Neural cell (in vitro differentiated cells): ENCODE results near the gene SLBP. TPM values are rescaled to one million over a fixed set of nuclear protein-coding genes. Genes with fewer than 3 reads are reported as not detected.

Experiments used
- H2AFZ ChIP-seq: fragments of 200-600, 300-800 bp; sonication (generic), shearing (Covaris generic); 2 replicates; pipeline ENCODE4 v1.6.0; 2014; ENCODE audit warnings: low read depth, mild to moderate bottlenecking, antibody characterized with exemption, low read length, moderate library complexity
- H3F3A ChIP-seq: fragments of 200-600 bp; shearing (Covaris generic); 2 replicates; pipeline ENCODE4 v1.6.1; 2016; ENCODE audit warnings: mild to moderate bottlenecking, moderate library complexity, mixed read lengths, antibody characterized with exemption, low read length; ENCODE audit not compliant: insufficient read depth, poor library complexity, severe bottlenecking
- H3K27ac ChIP-seq: fragments of 200-600, 300-800 bp; sonication (generic), shearing (Covaris generic); 2 replicates; pipeline ENCODE4 v1.5.1; 2014; ENCODE audit warnings: mild to moderate bottlenecking, low read length, moderate library complexity
- H3K27me3 ChIP-seq: fragments of 300-800, 200-600 bp; sonication (generic), shearing (Covaris generic); 2 replicates; pipeline ENCODE4 v1.6.0; 2014; ENCODE audit warnings: mild to moderate bottlenecking, low read depth, low read length, moderate library complexity; ENCODE audit not compliant: insufficient read depth
- H3K36me3 ChIP-seq: fragments of 300-800, 200-600 bp; sonication (generic), shearing (Covaris generic); 2 replicates; pipeline ENCODE4 v1.5.1; 2014; ENCODE audit warnings: mild to moderate bottlenecking, antibody characterized with exemption, low read length, moderate library complexity; ENCODE audit not compliant: insufficient read depth
- H3K4me2 ChIP-seq: fragments of 300-800, 200-600 bp; sonication (generic), shearing (Covaris generic); 2 replicates; pipeline ENCODE4 v1.6.0; 2014; ENCODE audit warnings: mild to moderate bottlenecking, low read length
- H3K4me3 ChIP-seq: fragments of 300-800, 200-600 bp; sonication (generic), shearing (Covaris generic); 2 replicates; pipeline ENCODE4 v1.5.1; 2014; ENCODE audit warnings: mild to moderate bottlenecking, low read length, moderate library complexity
- H3K79me2 ChIP-seq: fragments of 200-600 bp; shearing (Covaris generic); replicated peaks from 2 replicates; pipeline ENCODE4 v1.6.0; 2014; ENCODE audit warnings: mild to moderate bottlenecking, low read length, moderate library complexity; ENCODE audit not compliant: insufficient read depth
- H3K9ac ChIP-seq: fragments of 300-800, 200-600 bp; sonication (generic), shearing (Covaris generic); 2 replicates; pipeline ENCODE4 v1.6.1; 2016; ENCODE audit warnings: mild to moderate bottlenecking, low read length, mixed read lengths
- H3K9me2 ChIP-seq: fragments of 200-600 bp; shearing (Covaris generic); 2 replicates; pipeline ENCODE4 v1.6.1; 2016; ENCODE audit warnings: mild to moderate bottlenecking, low read length, mixed read lengths; ENCODE audit not compliant: insufficient read depth
- H3K9me3 ChIP-seq: fragments of 200-600, 300-800 bp; sonication (generic), shearing (Covaris generic); 2 replicates; pipeline ENCODE4 v1.6.1; 2016; ENCODE audit warnings: mild to moderate bottlenecking, mixed run types, low read length, moderate library complexity, mixed read lengths
- H4K20me1 ChIP-seq: fragments of 200-600 bp; shearing (Covaris generic); 2 replicates; pipeline ENCODE4 v1.6.1; 2016; ENCODE audit warnings: mild to moderate bottlenecking, mixed run types; ENCODE audit not compliant: insufficient read depth
- EP300 ChIP-seq: fragments of 450-650 bp; conservative IDR thresholded peaks from 2 replicates; pipeline ENCODE4 v1.6.1; 2014; ENCODE audit warnings: antibody characterized with exemption, mild to moderate bottlenecking, moderate library complexity; ENCODE audit not compliant: poor library complexity, severe bottlenecking
- EZH2 ChIP-seq: fragments of 200-600, 300-800 bp; shearing (Covaris generic), sonication (generic); IDR thresholded peaks from 2 replicates; pipeline ENCODE4 v1.6.1; 2014; ENCODE audit warnings: antibody characterized with exemption, low read length, borderline replicate concordance, mild to moderate bottlenecking; ENCODE audit not compliant: insufficient read depth, poor library complexity, severe bottlenecking
- MXI1 ChIP-seq: fragments of 450-650 bp; conservative IDR thresholded peaks from 2 replicates; pipeline ENCODE4 v1.6.1; 2014; ENCODE audit warnings: antibody characterized with exemption, mild to moderate bottlenecking; ENCODE audit not compliant: poor library complexity, severe bottlenecking
- POLR2AphosphoS5 ChIP-seq: IDR thresholded peaks from 2 replicates; pipeline ENCODE4 v1.6.1; 2012
- RAD21 ChIP-seq: fragments of 450-650 bp; conservative IDR thresholded peaks from 2 replicates; pipeline ENCODE4 v1.6.1; 2014; ENCODE audit warnings: antibody characterized with exemption, mild to moderate bottlenecking, moderate library complexity
- SMC3 ChIP-seq: fragments of 450-650 bp; conservative IDR thresholded peaks from 2 replicates; pipeline ENCODE4 v1.6.1; 2014; ENCODE audit warnings: antibody characterized with exemption, mild to moderate bottlenecking, moderate library complexity; ENCODE audit not compliant: poor library complexity
- TAF1 ChIP-seq: IDR thresholded peaks from 2 replicates; pipeline ENCODE4 v1.6.1; 2012; ENCODE audit warnings: low read depth
- polyA plus RNA-seq: library from polyadenylated mRNA; depleted of rRNA; stranded (reverse); fragments of >200 nt; gene quantifications from 2 replicates; pipeline ENCODE4 v1.2.3, GENCODE V29; 2014
- TF ChIP-seq, protein P1 (sequence below): IDR thresholded peaks from 2 replicates; pipeline ENCODE4 v1.6.1; 2012; ENCODE audit warnings: borderline replicate concordance
- TF ChIP-seq, protein P2 (sequence below): fragments of 450-650 bp; IDR thresholded peaks from 2 replicates; pipeline ENCODE4 v1.5.1; 2014; ENCODE audit warnings: antibody characterized with exemption, mild to moderate bottlenecking, moderate library complexity; ENCODE audit not compliant: poor library complexity, severe bottlenecking

The SLBP gene
- polyA plus RNA-seq, 1 donor from 2014 or later: 111 TPM

DNA sequence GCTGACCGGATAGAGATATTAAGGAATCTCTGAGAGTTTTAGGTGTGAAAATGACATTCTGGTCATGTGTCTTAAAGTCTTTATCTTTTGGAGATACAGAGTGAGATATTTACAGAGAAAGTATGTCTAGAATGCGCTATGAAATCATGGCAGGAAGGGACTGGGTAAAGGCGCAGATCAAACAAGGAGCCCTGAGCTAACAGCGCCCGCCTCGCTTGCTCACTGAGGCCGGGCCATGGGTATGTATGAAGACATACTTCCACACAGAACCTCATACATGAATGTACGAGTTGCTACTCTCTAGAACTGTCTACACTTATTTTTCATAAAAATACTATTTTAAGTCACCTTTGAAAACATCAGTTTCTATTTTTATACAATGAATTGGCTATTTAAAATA is 48.0 kb downstream of the SLBP start:
- H3K9me3 ChIP-seq: no peaks in the 10 kb centered on the region
- no peaks in the 10 kb centered on the region for H3F3A ChIP-seq
- TF ChIP-seq, protein P1, sequence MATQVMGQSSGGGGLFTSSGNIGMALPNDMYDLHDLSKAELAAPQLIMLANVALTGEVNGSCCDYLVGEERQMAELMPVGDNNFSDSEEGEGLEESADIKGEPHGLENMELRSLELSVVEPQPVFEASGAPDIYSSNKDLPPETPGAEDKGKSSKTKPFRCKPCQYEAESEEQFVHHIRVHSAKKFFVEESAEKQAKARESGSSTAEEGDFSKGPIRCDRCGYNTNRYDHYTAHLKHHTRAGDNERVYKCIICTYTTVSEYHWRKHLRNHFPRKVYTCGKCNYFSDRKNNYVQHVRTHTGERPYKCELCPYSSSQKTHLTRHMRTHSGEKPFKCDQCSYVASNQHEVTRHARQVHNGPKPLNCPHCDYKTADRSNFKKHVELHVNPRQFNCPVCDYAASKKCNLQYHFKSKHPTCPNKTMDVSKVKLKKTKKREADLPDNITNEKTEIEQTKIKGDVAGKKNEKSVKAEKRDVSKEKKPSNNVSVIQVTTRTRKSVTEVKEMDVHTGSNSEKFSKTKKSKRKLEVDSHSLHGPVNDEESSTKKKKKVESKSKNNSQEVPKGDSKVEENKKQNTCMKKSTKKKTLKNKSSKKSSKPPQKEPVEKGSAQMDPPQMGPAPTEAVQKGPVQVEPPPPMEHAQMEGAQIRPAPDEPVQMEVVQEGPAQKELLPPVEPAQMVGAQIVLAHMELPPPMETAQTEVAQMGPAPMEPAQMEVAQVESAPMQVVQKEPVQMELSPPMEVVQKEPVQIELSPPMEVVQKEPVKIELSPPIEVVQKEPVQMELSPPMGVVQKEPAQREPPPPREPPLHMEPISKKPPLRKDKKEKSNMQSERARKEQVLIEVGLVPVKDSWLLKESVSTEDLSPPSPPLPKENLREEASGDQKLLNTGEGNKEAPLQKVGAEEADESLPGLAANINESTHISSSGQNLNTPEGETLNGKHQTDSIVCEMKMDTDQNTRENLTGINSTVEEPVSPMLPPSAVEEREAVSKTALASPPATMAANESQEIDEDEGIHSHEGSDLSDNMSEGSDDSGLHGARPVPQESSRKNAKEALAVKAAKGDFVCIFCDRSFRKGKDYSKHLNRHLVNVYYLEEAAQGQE: no peak
- TF ChIP-seq POLR2AphosphoS5: no peak
- no peak for TF ChIP-seq SMC3
- TF ChIP-seq, protein P2, sequence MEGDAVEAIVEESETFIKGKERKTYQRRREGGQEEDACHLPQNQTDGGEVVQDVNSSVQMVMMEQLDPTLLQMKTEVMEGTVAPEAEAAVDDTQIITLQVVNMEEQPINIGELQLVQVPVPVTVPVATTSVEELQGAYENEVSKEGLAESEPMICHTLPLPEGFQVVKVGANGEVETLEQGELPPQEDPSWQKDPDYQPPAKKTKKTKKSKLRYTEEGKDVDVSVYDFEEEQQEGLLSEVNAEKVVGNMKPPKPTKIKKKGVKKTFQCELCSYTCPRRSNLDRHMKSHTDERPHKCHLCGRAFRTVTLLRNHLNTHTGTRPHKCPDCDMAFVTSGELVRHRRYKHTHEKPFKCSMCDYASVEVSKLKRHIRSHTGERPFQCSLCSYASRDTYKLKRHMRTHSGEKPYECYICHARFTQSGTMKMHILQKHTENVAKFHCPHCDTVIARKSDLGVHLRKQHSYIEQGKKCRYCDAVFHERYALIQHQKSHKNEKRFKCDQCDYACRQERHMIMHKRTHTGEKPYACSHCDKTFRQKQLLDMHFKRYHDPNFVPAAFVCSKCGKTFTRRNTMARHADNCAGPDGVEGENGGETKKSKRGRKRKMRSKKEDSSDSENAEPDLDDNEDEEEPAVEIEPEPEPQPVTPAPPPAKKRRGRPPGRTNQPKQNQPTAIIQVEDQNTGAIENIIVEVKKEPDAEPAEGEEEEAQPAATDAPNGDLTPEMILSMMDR: no peak
- H3K9ac ChIP-seq: no peak overlapping the region
- no peak overlapping the region for H3K4me2 ChIP-seq
- no peaks in the 10 kb centered on the region for H3K36me3 ChIP-seq
- H3K79me2 ChIP-seq: no peaks in the 10 kb centered on the region
- no peak overlapping the region for H3K27ac ChIP-seq
- H3K9me2 ChIP-seq: no peaks in the 10 kb centered on the region
- H3K27me3 ChIP-seq: no peaks in the 10 kb centered on the region
- no peaks in the 10 kb centered on the region for H4K20me1 ChIP-seq
- H2AFZ ChIP-seq: no peak overlapping the region
- H3K4me3 ChIP-seq: no peak overlapping the region

DNA sequence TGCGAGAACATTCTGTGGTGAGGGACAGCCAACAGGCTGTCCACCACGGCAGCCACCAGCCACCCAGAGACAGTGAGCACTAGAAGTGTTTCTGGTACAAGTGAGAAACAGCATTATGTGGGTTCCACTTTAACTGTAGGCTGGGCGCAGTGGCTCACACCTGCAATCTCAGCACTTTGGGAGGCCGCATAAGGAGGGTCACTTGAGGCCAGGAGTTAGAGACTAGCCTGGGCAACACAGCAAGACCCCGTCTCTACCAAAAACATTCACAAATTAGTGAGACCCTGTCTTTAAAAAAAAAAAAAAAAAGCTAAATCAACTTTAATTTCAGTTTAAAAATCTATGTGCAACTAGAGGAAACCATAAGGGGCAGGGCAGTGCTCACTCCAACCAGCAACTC is 48.6 kb downstream of the SLBP start:
- H3K9me2 ChIP-seq: no peaks in the 10 kb centered on the region
- no peak overlapping the region for H3K27ac ChIP-seq
- TF ChIP-seq EP300 (no peak), EZH2 (no peak), TAF1 (no peak), RAD21 (no peak), SMC3 (no peak), POLR2AphosphoS5 (no peak), MXI1 (no peak)
- TF ChIP-seq, protein P1: no peak
- TF ChIP-seq, protein P2: no peak
- H3F3A ChIP-seq: no peaks in the 10 kb centered on the region
- H3K4me3 ChIP-seq: no peak overlapping the region
- H3K79me2 ChIP-seq: no peaks in the 10 kb centered on the region
- H4K20me1 ChIP-seq: no peaks in the 10 kb centered on the region
- no peaks in the 10 kb centered on the region for H3K27me3 ChIP-seq
- no peak overlapping the region for H2AFZ ChIP-seq
- no peaks in the 10 kb centered on the region for H3K36me3 ChIP-seq
- H3K4me2 ChIP-seq: no peak overlapping the region
- no peaks in the 10 kb centered on the region for H3K9me3 ChIP-seq
- H3K9ac ChIP-seq: no peak overlapping the region
